ENCODE measurements around the gene BMPR1B.

The BMPR1B gene

DNA sequence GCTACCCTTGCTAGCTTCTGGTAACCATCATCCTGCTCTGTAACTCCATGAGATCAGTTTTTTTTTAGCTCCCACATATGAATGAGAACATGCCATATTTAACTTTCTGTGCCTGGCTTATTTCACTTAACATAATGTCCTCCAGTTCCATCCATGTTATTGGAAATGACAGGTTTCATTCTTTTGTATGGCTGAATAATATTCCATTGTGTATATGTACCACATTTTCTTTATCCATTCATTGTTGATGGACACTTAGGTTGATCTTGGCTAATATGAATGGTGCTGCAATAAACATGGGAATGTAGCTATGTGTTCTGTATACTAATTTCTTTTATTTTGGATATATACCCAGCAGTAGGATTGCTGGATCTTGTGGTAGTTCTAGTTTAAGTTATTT, 204.7 kb downstream of the BMPR1B start:
- Histone ChIP-seq H3K27me3 (ENCODE audit: control insufficient read depth in 1 of 2, insufficient read depth in 2 of 2, low read length in 2 of 2) (no peaks in the 10 kb centered on the region), H3K9me3 (ENCODE audit: low read length) (no peaks in the 10 kb centered on the region), H3K36me3 (ENCODE audit: insufficient read depth, low read length) (no peaks in the 10 kb centered on the region), H3K9ac (ENCODE audit: low read length) (no peak overlapping the region), H3K27ac (ENCODE audit: low read depth, low read length) (no peak overlapping the region), H3K4me1 (ENCODE audit: insufficient read depth, low read length) (no peaks in the 10 kb centered on the region), H3K4me3 (ENCODE audit: low read depth in 1 of 2, low read length in 2 of 2) (no peak overlapping the region)

DNA sequence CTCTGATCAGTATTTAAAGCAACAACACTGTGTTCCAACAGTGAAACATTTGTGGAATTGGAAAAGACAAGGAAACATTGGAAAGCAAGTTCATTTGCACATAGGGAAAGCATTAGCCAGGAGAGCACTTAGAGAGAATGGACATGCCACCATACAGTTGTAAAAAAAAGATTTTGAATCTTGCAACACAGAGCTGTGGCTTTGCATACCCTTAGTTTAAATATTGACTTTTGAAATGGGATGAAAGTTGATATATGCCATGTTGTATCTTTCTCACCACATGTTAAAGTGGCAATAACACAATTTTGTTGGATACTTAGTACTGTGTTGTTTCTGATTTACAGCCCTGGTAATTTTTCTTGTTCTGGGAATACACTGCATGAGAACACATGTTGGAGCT, 208.1 kb downstream of the BMPR1B start:
- no peaks in the 10 kb centered on the region for H3K36me3 ChIP-seq (ENCODE audit: insufficient read depth, low read length)

DNA sequence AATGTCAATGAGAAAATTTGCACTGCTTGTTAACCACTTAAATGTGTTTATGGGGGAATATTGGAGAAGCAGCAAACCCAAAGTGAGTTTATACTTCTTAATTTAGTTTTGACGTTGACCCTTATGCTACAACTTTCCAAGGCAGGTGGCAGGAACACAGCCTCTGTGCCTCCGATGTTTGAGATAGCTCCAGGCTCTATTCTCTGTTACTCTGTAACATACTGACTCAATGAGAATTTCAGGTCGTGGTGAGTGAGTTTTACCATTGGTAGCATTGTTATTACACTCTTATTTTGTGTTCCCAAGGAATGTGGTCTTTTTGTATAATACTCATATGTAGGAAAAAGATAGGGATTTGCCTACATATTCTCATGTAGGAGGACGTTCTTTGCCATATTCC, 210.7 kb downstream of the BMPR1B start:
- Histone ChIP-seq H3K9ac (ENCODE audit: low read length) (no peak overlapping the region), H3K9me3 (ENCODE audit: low read length) (no peaks in the 10 kb centered on the region), H3K4me3 (ENCODE audit: low read depth in 1 of 2, low read length in 2 of 2) (no peak overlapping the region), H3K4me1 (ENCODE audit: insufficient read depth, low read length) (no peaks in the 10 kb centered on the region), H3K36me3 (ENCODE audit: insufficient read depth, low read length) (no peaks in the 10 kb centered on the region), H3K27ac (ENCODE audit: low read depth, low read length) (no peak overlapping the region), H3K27me3 (ENCODE audit: control insufficient read depth in 1 of 2, insufficient read depth in 2 of 2, low read length in 2 of 2) (no peaks in the 10 kb centered on the region)

More for the DNA sequence above, 208.1 kb downstream of the BMPR1B start:
- no peaks in the 10 kb centered on the region for H3K27me3 ChIP-seq (ENCODE audit: control insufficient read depth in 1 of 2, insufficient read depth in 2 of 2, low read length in 2 of 2)
- no peak overlapping the region for H3K9ac ChIP-seq (ENCODE audit: low read length)
- H3K4me1 ChIP-seq (ENCODE audit: insufficient read depth, low read length) = no peaks in the 10 kb centered on the region
- no peaks in the 10 kb centered on the region for H3K9me3 ChIP-seq (ENCODE audit: low read length)
- H3K27ac ChIP-seq (ENCODE audit: low read depth, low read length) = no peak overlapping the region
- H3K4me3 ChIP-seq (ENCODE audit: low read depth in 1 of 2, low read length in 2 of 2) = no peak overlapping the region

DNA sequence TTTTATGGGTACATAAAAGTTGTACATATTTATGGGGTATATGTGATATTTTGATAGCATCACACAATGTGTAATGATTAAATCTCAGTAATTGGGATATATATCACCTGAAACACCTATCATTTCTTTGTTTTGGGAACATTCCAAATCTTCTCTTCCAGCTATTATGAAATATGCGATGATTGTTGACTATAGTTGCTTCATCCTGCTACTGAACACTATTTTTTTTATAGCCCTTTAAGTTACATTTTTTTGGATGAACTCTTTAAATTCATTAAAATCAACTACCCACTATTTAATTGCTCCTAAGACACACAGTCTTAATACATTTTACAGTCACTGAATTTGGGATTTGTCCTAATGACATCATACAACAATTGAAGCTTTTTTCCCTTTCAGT, 212.9 kb downstream of the BMPR1B start:
- H3K4me1 ChIP-seq (ENCODE audit: insufficient read depth, low read length) = no peaks in the 10 kb centered on the region
- no peak overlapping the region for H3K9ac ChIP-seq (ENCODE audit: low read length)
- H3K4me3 ChIP-seq (ENCODE audit: low read depth in 1 of 2, low read length in 2 of 2) = no peak overlapping the region
- no peaks in the 10 kb centered on the region for H3K27me3 ChIP-seq (ENCODE audit: control insufficient read depth in 1 of 2, insufficient read depth in 2 of 2, low read length in 2 of 2)
- no peaks in the 10 kb centered on the region for H3K36me3 ChIP-seq (ENCODE audit: insufficient read depth, low read length)
- H3K27ac ChIP-seq (ENCODE audit: low read depth, low read length) = no peak overlapping the region
- no peaks in the 10 kb centered on the region for H3K9me3 ChIP-seq (ENCODE audit: low read length)

DNA sequence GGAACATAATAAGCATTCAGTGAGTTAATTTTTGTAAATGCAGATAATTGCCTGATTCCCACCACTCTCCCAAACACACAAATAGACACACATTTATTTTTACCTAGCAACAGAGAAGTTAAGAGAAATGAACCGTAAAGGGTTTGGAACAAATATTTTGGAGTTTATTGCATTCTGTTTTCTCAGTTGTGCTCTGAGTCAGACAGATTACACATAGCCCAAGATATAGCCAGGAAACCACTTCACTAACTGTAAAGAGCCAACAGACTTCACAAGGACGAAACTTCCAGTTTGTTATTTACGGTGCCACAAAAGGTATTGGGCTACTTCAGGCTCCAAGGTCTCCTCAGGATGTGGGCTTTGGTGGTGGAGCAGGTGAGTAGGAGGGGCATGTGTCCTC, 217.0 kb downstream of the BMPR1B start:
- H3K36me3 ChIP-seq (ENCODE audit: insufficient read depth, low read length) = no peaks in the 10 kb centered on the region
- no peaks in the 10 kb centered on the region for H3K27me3 ChIP-seq (ENCODE audit: control insufficient read depth in 1 of 2, insufficient read depth in 2 of 2, low read length in 2 of 2)
- H3K4me1 ChIP-seq (ENCODE audit: insufficient read depth, low read length) = no peaks in the 10 kb centered on the region
- no peak overlapping the region for H3K4me3 ChIP-seq (ENCODE audit: low read depth in 1 of 2, low read length in 2 of 2)
- no peaks in the 10 kb centered on the region for H3K9me3 ChIP-seq (ENCODE audit: low read length)
- no peak overlapping the region for H3K27ac ChIP-seq (ENCODE audit: low read depth, low read length)
- no peak overlapping the region for H3K9ac ChIP-seq (ENCODE audit: low read length)

DNA sequence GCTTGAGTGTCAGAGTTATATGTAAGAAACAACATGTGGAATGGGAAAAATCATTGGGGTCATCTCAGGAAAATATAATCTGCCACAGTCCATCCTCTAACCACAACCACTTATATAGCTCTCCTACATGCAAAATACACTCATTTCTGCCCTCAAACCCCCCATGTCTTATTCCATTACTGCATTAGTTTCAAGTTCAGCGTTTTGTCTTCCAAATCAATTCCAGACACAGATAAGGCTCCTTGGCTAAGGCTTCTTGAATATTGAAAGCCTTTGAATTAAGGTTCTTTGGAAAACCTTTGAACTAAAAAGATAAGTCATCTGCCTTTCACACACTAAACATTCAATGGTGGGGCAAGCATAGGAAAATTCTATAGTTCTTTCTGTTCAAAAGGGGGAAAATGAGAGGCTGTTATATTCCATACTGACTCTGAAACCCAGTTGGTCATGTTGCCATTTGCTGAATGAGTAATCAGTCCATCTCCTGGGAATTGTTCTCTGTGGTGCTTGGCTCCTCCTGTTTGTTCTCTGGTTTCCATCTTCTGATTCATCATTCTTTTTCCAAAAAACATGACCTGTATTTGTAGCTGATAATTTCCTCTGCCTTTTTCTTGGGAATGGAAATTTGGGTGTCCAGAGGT, 218.7 kb downstream of the BMPR1B start:
- Histone ChIP-seq H3K9ac (ENCODE audit: low read length) (no peak overlapping the region), H3K4me1 (ENCODE audit: insufficient read depth, low read length) (no peaks in the 10 kb centered on the region), H3K9me3 (ENCODE audit: low read length) (no peaks in the 10 kb centered on the region), H3K36me3 (ENCODE audit: insufficient read depth, low read length) (no peaks in the 10 kb centered on the region), H3K27me3 (ENCODE audit: control insufficient read depth in 1 of 2, insufficient read depth in 2 of 2, low read length in 2 of 2) (no peaks in the 10 kb centered on the region), H3K27ac (ENCODE audit: low read depth, low read length) (no peak overlapping the region), H3K4me3 (ENCODE audit: low read depth in 1 of 2, low read length in 2 of 2) (no peak overlapping the region)

DNA sequence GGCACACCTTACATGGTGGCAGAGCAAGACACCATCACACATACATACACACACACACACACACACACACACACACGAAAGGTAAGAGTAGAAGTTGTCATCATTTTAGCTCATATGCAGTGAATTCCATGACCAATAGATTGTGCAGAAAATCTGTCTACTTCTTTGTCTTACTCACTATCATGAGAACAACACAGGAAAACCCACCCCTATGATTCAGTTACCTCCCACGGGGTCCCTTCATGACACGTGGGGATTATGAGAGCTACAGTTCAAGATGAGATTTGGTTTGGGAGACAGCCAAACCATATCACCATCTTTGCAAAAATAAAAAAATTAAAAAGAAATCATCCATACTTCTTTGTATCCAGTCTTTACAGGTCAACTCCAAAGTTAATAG, 221.1 kb downstream of the BMPR1B start:
- H3K4me3 ChIP-seq (ENCODE audit: low read depth in 1 of 2, low read length in 2 of 2) = no peak overlapping the region
- H3K27me3 ChIP-seq (ENCODE audit: control insufficient read depth in 1 of 2, insufficient read depth in 2 of 2, low read length in 2 of 2) = no peaks in the 10 kb centered on the region
- no peaks in the 10 kb centered on the region for H3K36me3 ChIP-seq (ENCODE audit: insufficient read depth, low read length)
- H3K9me3 ChIP-seq (ENCODE audit: low read length) = no peaks in the 10 kb centered on the region
- no peak overlapping the region for H3K9ac ChIP-seq (ENCODE audit: low read length)
- no peaks in the 10 kb centered on the region for H3K4me1 ChIP-seq (ENCODE audit: insufficient read depth, low read length)
- no peak overlapping the region for H3K27ac ChIP-seq (ENCODE audit: low read depth, low read length)

DNA sequence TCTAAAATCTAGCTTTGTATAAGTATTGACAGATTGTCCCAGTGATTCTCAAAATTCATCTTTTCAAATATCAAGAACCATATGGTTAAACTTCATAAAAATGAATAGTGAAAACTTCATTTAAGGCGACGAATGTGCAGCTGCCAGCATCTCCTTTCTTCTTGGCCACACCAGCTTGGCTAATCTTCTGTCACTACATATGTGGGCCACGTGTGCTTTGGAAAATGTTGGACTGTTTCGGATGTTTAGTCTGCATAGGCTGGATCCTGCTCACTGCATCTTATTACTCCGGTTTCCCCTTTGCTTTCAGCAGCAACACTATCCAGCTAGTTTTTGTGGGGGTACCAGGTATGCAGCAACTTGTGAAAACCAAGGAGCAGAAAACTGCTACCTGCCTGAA, 221.9 kb downstream of the BMPR1B start:
- Histone ChIP-seq H3K9me3 (ENCODE audit: low read length) (no peaks in the 10 kb centered on the region), H3K4me1 (ENCODE audit: insufficient read depth, low read length) (no peaks in the 10 kb centered on the region), H3K9ac (ENCODE audit: low read length) (no peak overlapping the region), H3K27ac (ENCODE audit: low read depth, low read length) (no peak overlapping the region), H3K27me3 (ENCODE audit: control insufficient read depth in 1 of 2, insufficient read depth in 2 of 2, low read length in 2 of 2) (no peaks in the 10 kb centered on the region), H3K4me3 (ENCODE audit: low read depth in 1 of 2, low read length in 2 of 2) (no peak overlapping the region), H3K36me3 (ENCODE audit: insufficient read depth, low read length) (no peaks in the 10 kb centered on the region)

DNA sequence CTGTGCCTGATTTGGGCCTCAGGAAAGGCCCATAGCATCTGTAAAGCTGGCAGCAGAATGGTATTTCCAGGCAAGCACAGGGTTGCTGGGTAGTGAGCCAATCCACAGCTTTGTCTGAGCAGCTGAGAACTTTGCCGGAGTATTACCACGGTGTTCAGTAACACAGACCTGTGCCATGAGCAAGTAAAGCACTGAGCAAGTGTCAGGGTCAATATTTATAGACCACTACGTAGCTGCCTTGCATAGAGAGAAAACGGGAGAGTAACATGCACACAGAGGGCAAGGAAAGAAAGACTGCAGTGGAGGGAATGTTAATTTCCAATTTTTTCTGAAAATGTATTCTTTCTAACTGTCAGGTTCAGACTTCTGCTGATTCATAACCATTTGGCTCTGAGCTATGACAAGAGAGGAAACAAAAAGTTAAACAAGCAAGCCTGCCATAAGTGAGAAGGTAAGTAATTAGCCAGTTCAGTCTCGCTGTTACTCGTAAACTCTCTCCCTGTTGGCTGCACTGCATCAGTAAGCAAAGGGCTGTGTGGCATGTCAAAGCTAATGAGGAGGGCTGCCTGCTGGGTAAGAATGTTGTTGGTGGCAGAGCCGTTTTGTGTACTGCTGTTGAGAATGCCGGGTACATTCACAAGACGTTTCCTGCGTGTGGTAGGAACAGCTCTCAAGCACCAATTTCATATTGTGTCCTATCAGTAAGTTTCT, 238.1 kb downstream of the BMPR1B start:
- Histone ChIP-seq H3K9ac (ENCODE audit: low read length) (no peak overlapping the region), H3K27me3 (ENCODE audit: control insufficient read depth in 1 of 2, insufficient read depth in 2 of 2, low read length in 2 of 2) (no peaks in the 10 kb centered on the region), H3K36me3 (ENCODE audit: insufficient read depth, low read length) (no peaks in the 10 kb centered on the region), H3K4me3 (ENCODE audit: low read depth in 1 of 2, low read length in 2 of 2) (no peak overlapping the region), H3K27ac (ENCODE audit: low read depth, low read length) (no peak overlapping the region), H3K4me1 (ENCODE audit: insufficient read depth, low read length) (no peaks in the 10 kb centered on the region), H3K9me3 (ENCODE audit: low read length) (no peaks in the 10 kb centered on the region)

DNA sequence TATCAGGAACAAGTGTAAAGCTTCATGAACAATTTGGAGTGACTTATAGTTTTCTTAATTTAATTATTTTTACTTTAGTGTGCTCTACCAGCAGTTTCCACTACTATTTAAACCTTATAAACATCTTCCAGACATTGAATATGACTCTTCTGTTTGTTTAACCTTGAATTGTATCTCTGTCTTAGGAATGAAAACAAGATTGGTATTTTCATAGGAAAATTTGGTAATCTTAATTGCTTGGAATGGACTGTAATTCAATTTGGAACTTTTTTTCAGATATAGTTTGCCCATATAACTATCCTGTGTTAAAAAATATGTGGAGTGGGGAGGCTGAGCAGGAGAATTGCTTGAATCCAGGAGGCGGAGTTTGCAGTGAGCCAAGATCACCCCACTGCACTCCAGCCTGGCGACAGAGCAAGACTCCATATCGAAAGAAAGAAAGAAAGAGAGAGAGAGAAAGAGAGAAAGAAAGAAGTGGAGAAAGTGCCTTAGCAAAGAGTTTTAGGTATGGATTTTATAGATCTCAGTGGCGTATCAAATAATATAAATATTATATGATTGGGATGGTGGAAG, 242.4 kb downstream of the BMPR1B start:
- Histone ChIP-seq H3K9ac (ENCODE audit: low read length) (no peak overlapping the region), H3K27ac (ENCODE audit: low read depth, low read length) (no peak overlapping the region)

DNA sequence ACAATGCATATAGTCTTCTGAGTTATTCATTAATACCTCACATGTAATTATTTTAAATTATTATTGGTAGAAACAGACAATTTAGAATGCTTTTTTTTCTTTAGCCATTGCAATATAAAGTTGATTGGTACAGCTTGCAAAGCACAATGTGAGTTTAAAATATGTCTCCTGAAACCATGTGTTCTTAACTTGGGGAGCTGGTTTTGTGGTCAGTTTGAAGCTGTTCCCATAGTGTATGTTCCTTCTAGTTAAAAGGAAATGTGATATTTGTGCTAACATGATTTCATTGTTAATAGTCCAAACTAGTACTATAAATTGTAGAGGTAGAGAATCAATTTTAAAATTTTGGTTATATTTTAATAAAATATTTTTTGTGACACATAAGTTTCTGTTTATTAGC, 247.2 kb downstream of the BMPR1B start:
- Histone ChIP-seq H3K4me1 (ENCODE audit: insufficient read depth, low read length) (no peaks in the 10 kb centered on the region), H3K27ac (ENCODE audit: low read depth, low read length) (no peak overlapping the region), H3K4me3 (ENCODE audit: low read depth in 1 of 2, low read length in 2 of 2) (no peak overlapping the region), H3K36me3 (ENCODE audit: insufficient read depth, low read length) (no peaks in the 10 kb centered on the region), H3K9ac (ENCODE audit: low read length) (no peak overlapping the region), H3K9me3 (ENCODE audit: low read length) (no peaks in the 10 kb centered on the region), H3K27me3 (ENCODE audit: control insufficient read depth in 1 of 2, insufficient read depth in 2 of 2, low read length in 2 of 2) (no peaks in the 10 kb centered on the region)

More for the DNA sequence above, 242.4 kb downstream of the BMPR1B start:
- Histone ChIP-seq H3K36me3 (ENCODE audit: insufficient read depth, low read length) (no peaks in the 10 kb centered on the region), H3K27me3 (ENCODE audit: control insufficient read depth in 1 of 2, insufficient read depth in 2 of 2, low read length in 2 of 2) (no peaks in the 10 kb centered on the region), H3K9me3 (ENCODE audit: low read length) (no peaks in the 10 kb centered on the region), H3K4me1 (ENCODE audit: insufficient read depth, low read length) (no peaks in the 10 kb centered on the region), H3K4me3 (ENCODE audit: low read depth in 1 of 2, low read length in 2 of 2) (no peak overlapping the region)

DNA sequence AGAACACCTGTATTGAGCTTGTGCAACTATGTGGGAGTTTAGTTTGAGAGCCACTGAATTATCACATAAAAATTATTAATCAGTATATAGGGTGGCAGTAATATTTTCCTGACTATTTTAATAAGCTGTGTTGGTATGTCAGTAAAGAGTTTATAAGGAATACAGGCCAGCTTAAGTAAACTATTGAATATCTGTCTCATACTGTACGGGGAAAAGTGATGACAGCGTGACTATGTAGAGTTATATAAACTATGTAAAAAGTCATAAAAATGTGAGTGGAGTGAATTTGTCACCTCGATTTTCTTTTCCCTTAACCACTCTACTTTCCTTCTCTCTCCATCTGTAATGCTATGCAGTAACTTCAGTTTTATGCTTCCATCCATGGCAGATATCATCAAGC, 250.2 kb downstream of the BMPR1B start:
- Histone ChIP-seq H3K9me3 (ENCODE audit: low read length) (no peaks in the 10 kb centered on the region), H3K4me3 (ENCODE audit: low read depth in 1 of 2, low read length in 2 of 2) (no peak overlapping the region), H3K4me1 (ENCODE audit: insufficient read depth, low read length) (no peaks in the 10 kb centered on the region), H3K9ac (ENCODE audit: low read length) (no peak overlapping the region), H3K27me3 (ENCODE audit: control insufficient read depth in 1 of 2, insufficient read depth in 2 of 2, low read length in 2 of 2) (no peaks in the 10 kb centered on the region), H3K27ac (ENCODE audit: low read depth, low read length) (no peak overlapping the region), H3K36me3 (ENCODE audit: insufficient read depth, low read length) (no peaks in the 10 kb centered on the region)
